ENCODE results near the gene ERP44. TPM values are rescaled to one million over a fixed set of nuclear protein-coding genes. Genes with fewer than 3 reads are reported as not detected.

ERP44 gene
- total and polyA plus RNA-seq, 2 donors (not counting 3 experiments of a cell fraction or from before 2014, with no cell fraction given), result 9.9 to 21.4 TPM

DNA sequence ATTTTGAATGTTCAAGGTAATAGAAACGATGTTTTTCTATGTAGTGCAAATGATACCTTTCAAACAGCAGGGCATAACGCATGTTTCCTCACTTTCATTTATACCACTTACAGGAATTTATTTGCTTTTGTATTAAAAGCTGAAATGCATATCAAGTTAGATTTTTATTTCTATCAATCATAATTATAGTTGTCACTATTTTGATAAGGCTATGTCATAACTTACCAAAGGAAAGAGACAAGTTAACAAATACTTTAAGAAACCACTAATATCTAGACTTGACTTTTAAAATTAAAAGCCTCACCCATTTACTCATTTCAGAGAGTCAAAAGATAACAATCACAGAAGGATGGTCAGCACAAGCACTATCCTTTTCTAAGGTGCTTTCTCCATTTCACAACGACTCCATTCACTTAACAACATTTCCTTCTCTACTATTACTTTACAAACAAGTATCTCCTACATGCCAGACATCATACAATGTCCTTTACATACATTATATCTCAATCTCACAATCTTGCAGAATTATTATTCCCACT, 12.6 kb downstream of the ERP44 start:
- intact Hi-C loops (cut with micrococcal nuclease), result loop anchor here (2.0 to 5.0 kb wide), 3 partner anchors 23 to 501 kb away; no protein-coding TSS in a partner anchor
- ChIA-PET POLR2A (interaction anchor here (1.5 kb wide), 1 partner anchor 13 kb away, joined by 4 read pairs; the partner anchor contains the start of genes ERP44 and INVS), CTCF (interaction anchor here (1.5 kb wide), 1 partner anchor 136 kb away, joined by 5 read pairs; no protein-coding TSS in a partner anchor)
- TF ChIP-seq JUN (IDR thresholded peaks at IDR 0.05; ENCODE audit: borderline replicate concordance, insufficient read depth, insufficient read length, low read depth) (no peak), MYC (IDR thresholded peaks at IDR 0.05; ENCODE audit: low read depth, low read length) (no peak), POLR2AphosphoS5 (IDR thresholded peaks at IDR 0.05; ENCODE audit: insufficient read depth, low read depth, low read length) (no peak), FOS (IDR thresholded peaks at IDR 0.05; ENCODE audit: borderline replicate concordance, insufficient read depth, low read length) (no peak), EZH2 (IDR thresholded peaks at IDR 0.05; ENCODE audit: borderline replicate concordance, low read depth, low read length, severe bottlenecking) (no peak), POLR2A (IDR thresholded peaks at IDR 0.05; ENCODE audit: low read depth, low read length) (no peak), GATA2 (IDR thresholded peaks at IDR 0.05; ENCODE audit: insufficient read depth, insufficient read length, low read depth, low read length) (no peak)
- TF ChIP-seq, protein P1, sequence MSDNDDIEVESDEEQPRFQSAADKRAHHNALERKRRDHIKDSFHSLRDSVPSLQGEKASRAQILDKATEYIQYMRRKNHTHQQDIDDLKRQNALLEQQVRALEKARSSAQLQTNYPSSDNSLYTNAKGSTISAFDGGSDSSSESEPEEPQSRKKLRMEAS (IDR thresholded peaks at IDR 0.05; ENCODE audit: insufficient read depth, insufficient read length), result no peak
- TF ChIP-seq, protein P2, sequence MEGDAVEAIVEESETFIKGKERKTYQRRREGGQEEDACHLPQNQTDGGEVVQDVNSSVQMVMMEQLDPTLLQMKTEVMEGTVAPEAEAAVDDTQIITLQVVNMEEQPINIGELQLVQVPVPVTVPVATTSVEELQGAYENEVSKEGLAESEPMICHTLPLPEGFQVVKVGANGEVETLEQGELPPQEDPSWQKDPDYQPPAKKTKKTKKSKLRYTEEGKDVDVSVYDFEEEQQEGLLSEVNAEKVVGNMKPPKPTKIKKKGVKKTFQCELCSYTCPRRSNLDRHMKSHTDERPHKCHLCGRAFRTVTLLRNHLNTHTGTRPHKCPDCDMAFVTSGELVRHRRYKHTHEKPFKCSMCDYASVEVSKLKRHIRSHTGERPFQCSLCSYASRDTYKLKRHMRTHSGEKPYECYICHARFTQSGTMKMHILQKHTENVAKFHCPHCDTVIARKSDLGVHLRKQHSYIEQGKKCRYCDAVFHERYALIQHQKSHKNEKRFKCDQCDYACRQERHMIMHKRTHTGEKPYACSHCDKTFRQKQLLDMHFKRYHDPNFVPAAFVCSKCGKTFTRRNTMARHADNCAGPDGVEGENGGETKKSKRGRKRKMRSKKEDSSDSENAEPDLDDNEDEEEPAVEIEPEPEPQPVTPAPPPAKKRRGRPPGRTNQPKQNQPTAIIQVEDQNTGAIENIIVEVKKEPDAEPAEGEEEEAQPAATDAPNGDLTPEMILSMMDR (IDR thresholded peaks at IDR 0.05; ENCODE audit: extremely low read depth in 1 of 2, insufficient read depth in 1 of 2, low read depth in 1 of 2, low read length in 2 of 2), result no peak
- dilution Hi-C loops (cut with MboI; ENCODE audit: extremely low pct_ligation_motif_present, low sequenced_read_pairs), result no loop called here
- H3K36me3 ChIP-seq (ENCODE audit: control insufficient read depth in 2 of 2, extremely low read depth in 1 of 2, insufficient read depth in 2 of 2, low read length in 2 of 2), result no peaks in the 10 kb centered on the region
- H2AFZ ChIP-seq (ENCODE audit: low read depth, low read length), result no peak overlapping the region
- no peak overlapping the region for H3K9ac ChIP-seq (replicated peaks; ENCODE audit: extremely low read depth, insufficient read depth, low read length)
- peaks cover 38% of the 10 kb centered on the region for H3K4me1 ChIP-seq (ENCODE audit: control insufficient read depth, extremely low read depth, insufficient read depth, low read length)
- FAIRE-seq (no peak), DNase-seq (ENCODE audit: low read depth, low spot score) (no peak)
- no TSS peak for BruUV-seq (replicated peaks)
- H3K4me2 ChIP-seq (ENCODE audit: insufficient read depth, low read length), result no peak overlapping the region
- peaks cover 2% of the 10 kb centered on the region for H3K9me1 ChIP-seq (replicated peaks; ENCODE audit: control insufficient read depth, extremely low read depth, insufficient read depth, low read length)
- peaks cover 35% of the 10 kb centered on the region for H4K20me1 ChIP-seq (replicated peaks; ENCODE audit: control insufficient read depth, extremely low read depth, insufficient read depth, low read length)
- peaks cover 47% of the 10 kb centered on the region for H3K79me2 ChIP-seq (ENCODE audit: control insufficient read depth, insufficient read depth, low read length)
- no peak overlapping the region for H3K27ac ChIP-seq (ENCODE audit: insufficient read depth, low read depth, low read length)
- H3K9me3 ChIP-seq (replicated peaks; ENCODE audit: control insufficient read depth, insufficient read depth, low read length), result no peaks in the 10 kb centered on the region
- no peak overlapping the region for H3K4me3 ChIP-seq (replicated peaks in 1 of 3; ENCODE audit: insufficient read depth in 1 of 3, low read depth in 1 of 3, low read length in 3 of 3)
- no peaks in the 10 kb centered on the region for H3K27me3 ChIP-seq (ENCODE audit: control insufficient read depth in 2 of 2, insufficient read depth in 2 of 2, low read length in 2 of 2)

Measured in endothelial cell of umbilical vein (primary cell).